ENCODE data around the gene TRPV6.

The TRPV6 gene

DNA sequence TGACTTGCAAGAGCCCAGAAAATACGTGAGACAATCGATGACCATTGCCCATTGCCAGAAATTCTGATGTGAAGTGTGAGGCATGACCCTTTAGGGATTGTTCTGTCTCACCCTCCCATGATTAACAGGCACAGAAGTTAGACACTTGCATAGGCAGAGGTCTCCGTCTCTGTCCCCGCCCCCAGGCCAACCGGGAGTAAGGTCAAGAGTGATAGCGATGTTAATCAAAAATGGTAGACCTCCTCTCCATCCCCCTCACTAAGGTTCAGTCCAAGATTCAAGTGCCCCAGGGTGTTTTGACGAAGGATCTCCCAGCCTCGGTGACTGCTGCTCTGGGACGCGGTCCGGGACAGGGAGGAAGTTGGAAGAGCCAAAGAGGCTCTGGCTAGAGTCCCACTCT lies 22.7 kb upstream of the TRPV6 start:
- DNase-seq (ENCODE audit: low read depth): no peak

- DNase-seq (ENCODE audit: low read depth): no peak
Measured at GRCh38 chr7:142906643-142907042, 21.1 kb upstream of the TRPV6 start.

DNA sequence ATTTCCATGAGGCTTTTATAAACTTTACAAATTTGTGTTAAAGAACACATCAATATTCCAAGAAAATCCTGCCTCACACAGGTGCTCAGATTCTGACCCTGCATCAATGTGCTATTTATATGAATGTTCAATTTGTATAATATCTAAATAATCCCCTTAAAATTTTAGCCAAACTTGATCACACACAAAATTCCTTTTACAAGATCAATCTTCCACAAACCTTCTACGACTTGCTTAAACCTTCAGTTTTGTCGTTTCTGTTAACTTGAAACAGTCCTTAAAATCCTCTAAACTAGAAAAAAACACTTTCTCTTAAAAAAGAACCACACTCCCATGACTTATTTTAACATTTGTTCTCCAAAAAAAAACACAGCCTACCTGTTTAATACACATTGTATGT lies 20.2 kb upstream of the TRPV6 start:
- DNase-seq (ENCODE audit: low read depth): no peak

DNA sequence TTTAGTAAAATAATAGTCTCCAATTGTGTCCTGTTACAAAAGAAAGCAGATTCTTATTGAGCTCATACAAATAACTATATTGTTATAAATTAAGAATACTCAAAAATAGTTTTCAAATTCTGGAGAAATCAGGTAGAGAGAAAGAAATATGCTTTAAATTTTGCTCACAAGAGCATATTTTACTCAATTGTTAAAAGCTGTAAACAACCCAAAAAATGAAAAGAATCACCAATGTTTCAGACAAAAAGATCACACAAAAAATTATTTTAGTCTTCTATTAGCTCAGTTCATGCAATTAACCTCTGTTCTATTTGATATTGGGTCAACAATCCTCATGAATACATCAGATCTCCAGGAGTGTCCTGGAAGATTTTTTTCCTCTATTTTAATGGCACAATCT lies 18.6 kb upstream of the TRPV6 start:
- no peak for DNase-seq (ENCODE audit: low read depth)

DNA sequence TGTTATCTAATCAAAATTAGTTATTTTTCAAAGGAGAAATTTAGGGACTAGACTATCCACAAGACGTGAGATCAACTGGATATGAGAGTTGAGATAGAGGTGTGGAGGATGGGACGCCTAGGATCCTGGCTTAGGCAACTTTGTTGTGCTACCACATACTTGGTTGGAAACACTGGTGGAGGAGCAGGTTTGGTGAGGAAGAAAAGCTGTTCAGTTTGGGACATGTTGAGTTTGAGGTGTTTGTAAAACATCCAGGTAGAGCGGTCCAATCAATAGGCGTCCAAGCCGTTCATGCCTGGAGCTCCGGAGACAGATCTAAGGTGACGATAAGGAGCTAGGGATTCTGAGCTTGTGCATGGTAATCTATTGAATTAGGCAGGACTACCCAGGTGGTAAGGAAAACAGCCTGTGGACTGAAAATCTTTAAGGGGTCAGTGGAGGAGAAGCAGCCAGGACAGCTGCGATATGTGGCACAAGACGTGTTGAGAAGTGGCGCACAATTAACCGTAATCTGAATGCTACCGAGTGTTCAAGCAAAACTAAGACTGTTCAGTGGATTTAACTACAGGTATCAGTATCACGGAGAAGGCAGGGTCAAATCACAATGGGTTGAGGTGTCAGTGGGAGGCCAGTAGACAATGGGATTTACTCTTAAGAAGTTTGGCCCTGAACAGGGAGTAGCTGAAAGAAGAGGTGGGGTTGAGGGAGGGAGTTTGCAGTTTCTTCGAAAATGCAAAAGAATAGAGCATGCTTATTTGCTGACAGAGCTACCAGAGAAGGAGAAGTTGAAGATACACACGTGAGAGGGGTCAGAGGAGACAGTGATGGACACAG lies 16.1 kb upstream of the TRPV6 start:
- DNase-seq (ENCODE audit: low read depth): no peak

DNA sequence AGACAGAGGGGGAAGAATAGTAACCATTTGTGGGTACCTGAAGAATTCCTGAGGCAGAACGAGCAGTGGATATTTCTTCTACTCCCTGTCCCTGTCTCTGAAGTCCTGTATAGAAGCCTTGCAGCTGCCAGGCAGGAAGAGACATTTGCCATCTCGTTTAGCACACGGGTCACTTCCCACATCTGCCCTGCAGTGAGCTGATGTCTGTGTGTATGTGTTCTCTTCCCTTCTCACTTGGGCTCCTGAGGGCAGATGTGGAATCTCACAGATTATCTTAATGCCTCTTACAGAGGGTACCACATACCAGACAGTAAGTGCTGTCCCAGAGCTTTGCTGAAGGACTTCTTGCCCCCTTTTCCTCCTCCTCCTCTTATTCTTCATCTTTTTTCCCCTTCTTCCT lies 14.1 kb upstream of the TRPV6 start:
- DNase-seq (ENCODE audit: low read depth): no peak

- DNase-seq (ENCODE audit: low read depth): no peak
Measured at GRCh38 chr7:142898377-142899170, 13.0 kb upstream of the TRPV6 start.

GRCh38 chr7:142897691-142898090 lies 12.1 kb upstream of the TRPV6 start:
- no peak for DNase-seq (ENCODE audit: low read depth)

DNA sequence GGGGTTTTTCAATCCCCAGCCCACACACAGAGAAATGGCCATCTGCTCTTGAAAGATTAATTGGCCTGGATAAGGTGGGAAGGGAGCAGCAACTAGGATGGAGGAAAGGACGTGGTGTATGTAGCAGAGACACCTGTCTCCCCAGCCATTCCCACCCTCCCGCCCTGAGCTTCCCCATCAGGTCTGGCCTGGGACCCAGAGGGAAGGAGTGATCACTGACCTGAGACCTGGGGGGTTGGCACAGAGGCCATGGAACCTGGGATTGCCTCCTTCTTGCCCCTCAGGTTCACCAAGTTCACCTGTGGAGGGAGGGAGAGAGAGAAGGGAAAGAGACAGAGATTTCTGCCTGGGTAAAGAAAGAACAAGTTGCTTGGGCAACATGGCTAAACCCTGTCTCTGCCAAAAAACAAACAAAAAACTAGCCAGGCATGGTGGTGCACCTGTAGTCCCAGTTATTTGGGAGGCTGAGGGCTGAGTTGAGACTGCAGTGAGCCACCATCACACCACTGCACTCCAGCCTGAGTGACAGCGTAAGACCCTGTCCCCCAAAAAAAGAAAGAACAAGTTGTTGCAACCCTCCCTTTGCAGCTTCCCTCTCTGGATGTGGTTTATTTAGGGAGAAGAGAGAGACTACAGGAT lies 11.3 kb upstream of the TRPV6 start:
- no peak for DNase-seq (ENCODE audit: low read depth)

DNA sequence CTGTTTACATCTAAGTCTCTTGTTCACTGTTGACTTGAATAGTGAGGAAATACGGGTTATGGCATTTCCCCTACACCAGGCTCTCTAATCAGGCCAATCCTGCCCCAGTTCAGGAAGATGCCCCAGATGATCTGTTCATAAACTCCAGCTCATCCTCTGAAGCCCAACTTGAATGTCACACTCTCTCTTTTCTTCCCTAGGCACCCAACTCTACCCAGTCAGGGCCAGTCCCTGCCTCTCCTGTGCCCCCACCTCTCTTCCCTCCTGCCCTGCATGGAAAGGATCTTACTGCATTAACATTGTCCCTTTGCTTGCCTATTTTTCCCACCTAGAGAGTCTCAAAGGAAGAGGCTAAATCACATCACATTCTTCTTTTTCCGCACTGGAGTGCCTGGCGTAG lies 10.6 kb upstream of the TRPV6 start:
- no peak for DNase-seq (ENCODE audit: low read depth)

DNA sequence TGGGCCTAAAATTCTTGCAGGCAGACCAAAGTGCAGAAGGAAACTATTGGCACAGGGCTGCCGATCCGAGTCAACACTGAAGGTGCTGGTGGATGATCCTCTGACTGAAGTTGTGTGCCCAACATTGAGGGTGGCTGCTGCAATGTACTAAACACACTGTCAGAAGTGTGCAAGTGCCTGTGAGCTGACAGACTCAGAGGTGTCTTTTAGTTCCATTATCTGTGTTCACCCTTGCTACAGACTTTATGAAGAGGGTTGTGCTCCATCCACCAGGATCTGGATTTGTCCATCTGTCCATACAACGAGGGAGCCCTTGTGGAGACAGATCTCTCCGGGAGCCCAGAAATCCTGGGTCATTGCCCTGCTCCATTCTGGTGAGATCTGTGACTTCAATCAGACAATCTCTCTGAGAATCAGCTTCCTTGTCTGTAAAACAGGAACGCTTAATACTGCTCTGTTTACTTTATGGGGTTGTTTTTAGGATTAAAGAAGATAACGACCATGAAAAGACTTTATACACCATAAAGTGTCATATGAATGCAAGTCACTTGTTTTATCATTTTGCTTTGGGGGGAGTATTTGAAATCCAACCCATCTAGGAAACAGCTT lies 9.5 kb upstream of the TRPV6 start:
- no peak for DNase-seq (ENCODE audit: low read depth)

- no peak for DNase-seq (ENCODE audit: low read depth)
Measured at GRCh38 chr7:142894112-142894984, 8.8 kb upstream of the TRPV6 start.

- no peak for DNase-seq (ENCODE audit: low read depth)
Measured at GRCh38 chr7:142892951-142893350, 7.4 kb upstream of the TRPV6 start.

DNA sequence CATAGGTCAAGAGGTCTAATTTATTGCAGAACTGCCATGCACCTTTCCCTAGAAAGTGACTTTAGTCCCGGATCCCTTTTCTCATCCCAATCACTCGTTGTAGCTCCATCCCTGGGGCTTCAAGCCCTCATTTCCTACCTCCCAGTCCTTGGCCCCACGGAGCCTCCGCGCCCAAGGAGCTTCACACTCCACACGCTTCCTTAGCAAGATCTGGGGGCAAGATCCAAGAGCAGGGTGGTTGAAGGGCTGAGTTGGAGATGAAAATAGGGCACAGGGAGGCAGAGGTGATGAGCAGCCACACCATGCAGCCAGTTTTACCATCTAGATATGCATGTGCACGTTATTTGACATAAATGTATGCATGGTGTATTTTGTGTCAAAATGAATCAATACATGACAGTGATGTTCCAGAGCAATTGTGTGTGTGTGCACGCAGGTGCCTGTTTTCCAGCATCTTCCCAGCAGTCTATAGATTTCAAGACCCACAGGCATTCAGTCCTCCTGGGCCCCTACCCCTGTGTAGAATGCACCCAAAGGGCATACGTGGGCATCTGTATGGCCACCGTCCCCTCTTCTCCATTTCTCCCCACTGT lies 6.0 kb upstream of the TRPV6 start:
- DNase-seq (ENCODE audit: low read depth): no peak

DNA sequence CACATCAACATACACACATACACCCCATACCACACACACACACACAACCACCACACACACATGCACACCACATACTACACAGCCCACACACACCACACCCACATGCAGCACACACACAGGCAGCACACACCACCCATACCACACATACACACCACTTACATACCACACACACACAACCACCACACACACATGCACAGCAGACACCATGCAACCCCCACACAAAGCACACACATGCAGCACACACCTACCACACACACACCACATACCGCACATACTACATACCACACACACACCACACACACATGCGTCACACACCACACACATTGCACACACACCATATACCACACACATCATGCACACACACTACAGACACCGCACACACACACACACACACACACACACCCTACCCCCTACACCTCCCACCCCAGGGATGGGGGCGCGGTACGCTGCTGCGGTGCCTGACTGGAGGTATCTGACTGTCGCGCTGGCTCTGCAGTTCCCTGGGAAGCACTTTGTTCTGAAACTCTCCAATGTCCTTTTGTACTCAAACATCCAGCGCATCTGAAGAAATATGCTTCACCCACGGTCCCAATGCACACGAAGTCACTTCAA lies 5.4 kb upstream of the TRPV6 start:
- no peak for DNase-seq (ENCODE audit: low read depth)

GRCh38 chr7:142889816-142890215 lies 4.3 kb upstream of the TRPV6 start:
- DNase-seq (ENCODE audit: low read depth): no peak

- no peak for DNase-seq (ENCODE audit: low read depth)
Measured at GRCh38 chr7:142887282-142888015, 1.9 kb upstream of the TRPV6 start.

DNA sequence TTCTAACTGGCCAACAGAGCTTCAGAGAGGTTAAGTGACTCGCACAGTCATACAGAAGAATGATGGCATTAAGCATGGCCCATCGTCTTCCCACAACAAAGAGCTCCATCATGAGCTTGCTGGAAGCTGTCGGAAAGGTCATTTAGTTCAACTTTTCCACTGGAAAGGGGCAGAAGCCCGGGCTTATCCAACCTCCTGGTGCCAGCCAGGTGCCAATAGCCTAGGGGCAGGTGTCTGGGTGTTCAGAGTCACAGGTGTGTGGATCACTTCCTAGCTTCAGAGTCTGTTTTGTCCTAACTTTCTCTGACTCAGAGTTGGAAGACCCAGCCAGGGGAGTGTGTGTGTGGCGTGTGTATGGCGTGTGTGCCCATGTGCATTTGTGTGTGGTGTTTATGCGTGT lies 1.3 kb upstream of the TRPV6 start:
- no peak for DNase-seq (ENCODE audit: low read depth)

GRCh38 chr7:142884286-142884640 lies 1.3 kb downstream of the TRPV6 start:
- no peak for DNase-seq (ENCODE audit: low read depth)
